HepG2 (cell line): ENCODE measurements around the gene EMILIN1. TPM values are rescaled to one million over a fixed set of nuclear protein-coding genes. Genes with fewer than 3 reads are reported as not detected.

Experiments used
- HMGA1 ChIP-seq: sonication (generic); formaldehyde crosslinking; conservative IDR thresholded peaks from 2 replicates; pipeline ENCODE4 v1.4.0; 2020; ENCODE audit warnings: missing genetic modification reagents
- RFX5 ChIP-seq: IDR thresholded peaks from 2 replicates; pipeline ENCODE4 v1.6.1; 2011; ENCODE audit warnings: low read depth, low read length, improper control_type of control experiment
- ZFP90 ChIP-seq: sonication (generic); formaldehyde crosslinking; IDR thresholded peaks from 2 replicates; pipeline ENCODE4 v1.8.0; 2022; ENCODE audit warnings: missing genetic modification reagents, mild to moderate bottlenecking, inconsistent platforms, borderline replicate concordance
- ZNF20 ChIP-seq: sonication (generic); formaldehyde crosslinking; IDR thresholded peaks from 2 replicates; pipeline ENCODE4 v1.4.0; 2020; ENCODE audit warnings: mild to moderate bottlenecking, moderate library complexity, missing genetic modification reagents
- ZNF230 ChIP-seq: sonication (generic); formaldehyde crosslinking; IDR thresholded peaks from 2 replicates; pipeline ENCODE4 v1.4.0; 2020; ENCODE audit warnings: mild to moderate bottlenecking, missing genetic modification reagents
- polyA plus RNA-seq, 8 experiments: library from polyadenylated mRNA; depleted of rRNA in 3 of 8; stranded (reverse) in 7 of 8; unstranded in 1 of 8; fragments of >200 nt; fragmentation: Illumina TruSeq in 4 of 8; extraction: Trizol in 4 of 8; gene quantifications; 2 replicates each; pipeline versions ENCODE4 v1.2.1 to v1.2.3, GENCODE V29; 2011 to 2016; ENCODE audit warnings: low read depth in 4 of 8, missing spikeins in 1 of 8, mixed read lengths in 1 of 8; ENCODE audit not compliant: insufficient read depth in 1 of 8
- total RNA-seq, 5 experiments: library from RNA; depleted of rRNA; stranded (reverse); fragments of >200 nt; fragmentation: Illumina TruSeq; extraction: Trizol; gene quantifications; 2 replicates each; pipeline ENCODE4 v1.2.3, GENCODE V29; 2016; ENCODE audit warnings: low read depth in 1 of 5
- TF ChIP-seq, protein P1 (sequence below): sonication (generic); formaldehyde crosslinking; IDR thresholded peaks from 2 replicates; pipeline ENCODE4 v1.8.1; 2023; ENCODE audit warnings: missing genetic modification reagents, mild to moderate bottlenecking, borderline replicate concordance
- TF ChIP-seq, protein P2 (sequence below): sonication (generic); formaldehyde crosslinking; IDR thresholded peaks from 2 replicates; pipeline ENCODE4 v1.8.1; 2022; ENCODE audit warnings: low read depth, mild to moderate bottlenecking, missing genetic modification reagents
- TF ChIP-seq, protein P3 (sequence below): sonication (generic); formaldehyde crosslinking; IDR thresholded peaks from 2 replicates; pipeline ENCODE4 v1.4.0; 2020; ENCODE audit warnings: missing genetic modification reagents
- TF ChIP-seq, protein P4 (sequence below): sonication (generic); formaldehyde crosslinking; IDR thresholded peaks from 2 replicates; pipeline ENCODE4 v1.4.0; 2020; ENCODE audit warnings: mild to moderate bottlenecking, missing genetic modification reagents
- TF ChIP-seq, protein P5 (sequence below): sonication (generic); formaldehyde crosslinking; IDR thresholded peaks from 2 replicates; pipeline ENCODE4 v1.9.0; 2022; ENCODE audit warnings: low read depth, missing genetic modification reagents

EMILIN1 gene
- total and polyA plus RNA-seq, 2 of the 13 experiments (the other 11 are each of a cell fraction or from before 2014, with no cell fraction given), result 8.1 to 9.7 TPM

DNA sequence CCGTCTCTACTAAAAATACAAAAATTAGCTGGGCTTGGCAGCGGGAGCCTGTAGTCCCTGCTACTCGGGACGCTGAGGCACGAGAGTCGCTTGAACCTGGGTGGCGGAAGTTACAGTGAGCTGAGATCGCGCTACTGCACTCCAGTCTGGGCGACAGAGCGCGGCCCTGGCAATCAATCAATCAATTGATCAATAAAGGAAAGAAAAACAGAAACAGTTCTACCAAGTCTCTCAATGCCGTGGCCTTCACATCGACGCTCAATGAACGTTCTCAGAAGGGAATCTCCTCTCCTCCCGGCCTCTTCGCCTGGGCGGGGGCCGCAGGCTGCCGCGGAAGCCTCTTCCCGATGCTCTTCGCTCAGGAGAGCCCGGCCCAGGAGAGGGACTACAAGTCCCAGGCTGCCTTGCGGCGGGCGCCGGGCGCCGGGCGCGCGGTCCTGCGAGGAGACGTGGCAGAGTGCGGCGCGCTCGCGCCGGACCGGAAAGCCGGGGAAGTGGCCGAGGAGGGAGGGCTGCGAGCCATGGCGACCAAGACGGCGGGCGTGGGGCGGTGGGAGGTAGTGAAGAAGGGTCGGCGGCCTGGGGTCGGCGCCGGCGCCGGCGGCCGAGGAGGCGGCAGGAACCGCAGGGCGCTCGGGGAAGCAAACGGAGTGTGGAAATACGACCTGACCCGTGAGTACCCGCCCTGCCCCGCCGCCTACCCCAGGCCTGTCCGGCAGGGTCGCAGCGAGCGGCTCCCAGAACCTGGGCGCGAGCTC is 45.7 kb upstream of the EMILIN1 start, which contains the start of gene TMEM214 (continued):
- TF ChIP-seq, protein P1, sequence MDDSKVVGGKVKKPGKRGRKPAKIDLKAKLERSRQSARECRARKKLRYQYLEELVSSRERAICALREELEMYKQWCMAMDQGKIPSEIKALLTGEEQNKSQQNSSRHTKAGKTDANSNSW (CRISPR knock-in tag), result peak; percentile 42; the same call in 1 of the 2 replicates
- TF ChIP-seq RFX5 (0 out of 2 replicates have a peak, but pooled peaks have one; percentile 10), ZNF20 (CRISPR knock-in tag) (peak; percentile 49; the same call in 1 of the 2 replicates), ZFP90 (CRISPR knock-in tag) (peak; percentile 80; the same call in 1 of the 2 replicates), HMGA1 (CRISPR knock-in tag) (no peak), ZNF230 (CRISPR knock-in tag) (peak; percentile 80)
- TF ChIP-seq, protein P2, sequence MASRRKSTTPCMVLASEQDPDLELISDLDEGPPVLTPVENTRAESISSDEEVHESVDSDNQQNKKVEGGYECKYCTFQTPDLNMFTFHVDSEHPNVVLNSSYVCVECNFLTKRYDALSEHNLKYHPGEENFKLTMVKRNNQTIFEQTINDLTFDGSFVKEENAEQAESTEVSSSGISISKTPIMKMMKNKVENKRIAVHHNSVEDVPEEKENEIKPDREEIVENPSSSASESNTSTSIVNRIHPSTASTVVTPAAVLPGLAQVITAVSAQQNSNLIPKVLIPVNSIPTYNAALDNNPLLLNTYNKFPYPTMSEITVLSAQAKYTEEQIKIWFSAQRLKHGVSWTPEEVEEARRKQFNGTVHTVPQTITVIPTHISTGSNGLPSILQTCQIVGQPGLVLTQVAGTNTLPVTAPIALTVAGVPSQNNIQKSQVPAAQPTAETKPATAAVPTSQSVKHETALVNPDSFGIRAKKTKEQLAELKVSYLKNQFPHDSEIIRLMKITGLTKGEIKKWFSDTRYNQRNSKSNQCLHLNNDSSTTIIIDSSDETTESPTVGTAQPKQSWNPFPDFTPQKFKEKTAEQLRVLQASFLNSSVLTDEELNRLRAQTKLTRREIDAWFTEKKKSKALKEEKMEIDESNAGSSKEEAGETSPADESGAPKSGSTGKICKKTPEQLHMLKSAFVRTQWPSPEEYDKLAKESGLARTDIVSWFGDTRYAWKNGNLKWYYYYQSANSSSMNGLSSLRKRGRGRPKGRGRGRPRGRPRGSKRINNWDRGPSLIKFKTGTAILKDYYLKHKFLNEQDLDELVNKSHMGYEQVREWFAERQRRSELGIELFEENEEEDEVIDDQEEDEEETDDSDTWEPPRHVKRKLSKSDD (CRISPR knock-in tag), result peak; percentile 80; the same call in 1 of the 2 replicates
- TF ChIP-seq, protein P3, sequence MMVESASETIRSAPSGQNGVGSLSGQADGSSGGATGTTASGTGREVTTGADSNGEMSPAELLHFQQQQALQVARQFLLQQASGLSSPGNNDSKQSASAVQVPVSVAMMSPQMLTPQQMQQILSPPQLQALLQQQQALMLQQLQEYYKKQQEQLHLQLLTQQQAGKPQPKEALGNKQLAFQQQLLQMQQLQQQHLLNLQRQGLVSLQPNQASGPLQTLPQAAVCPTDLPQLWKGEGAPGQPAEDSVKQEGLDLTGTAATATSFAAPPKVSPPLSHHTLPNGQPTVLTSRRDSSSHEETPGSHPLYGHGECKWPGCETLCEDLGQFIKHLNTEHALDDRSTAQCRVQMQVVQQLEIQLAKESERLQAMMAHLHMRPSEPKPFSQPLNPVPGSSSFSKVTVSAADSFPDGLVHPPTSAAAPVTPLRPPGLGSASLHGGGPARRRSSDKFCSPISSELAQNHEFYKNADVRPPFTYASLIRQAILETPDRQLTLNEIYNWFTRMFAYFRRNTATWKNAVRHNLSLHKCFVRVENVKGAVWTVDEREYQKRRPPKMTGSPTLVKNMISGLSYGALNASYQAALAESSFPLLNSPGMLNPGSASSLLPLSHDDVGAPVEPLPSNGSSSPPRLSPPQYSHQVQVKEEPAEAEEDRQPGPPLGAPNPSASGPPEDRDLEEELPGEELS, result 0 out of 2 replicates have a peak, but pooled peaks have one; percentile 39
- TF ChIP-seq, protein P4, sequence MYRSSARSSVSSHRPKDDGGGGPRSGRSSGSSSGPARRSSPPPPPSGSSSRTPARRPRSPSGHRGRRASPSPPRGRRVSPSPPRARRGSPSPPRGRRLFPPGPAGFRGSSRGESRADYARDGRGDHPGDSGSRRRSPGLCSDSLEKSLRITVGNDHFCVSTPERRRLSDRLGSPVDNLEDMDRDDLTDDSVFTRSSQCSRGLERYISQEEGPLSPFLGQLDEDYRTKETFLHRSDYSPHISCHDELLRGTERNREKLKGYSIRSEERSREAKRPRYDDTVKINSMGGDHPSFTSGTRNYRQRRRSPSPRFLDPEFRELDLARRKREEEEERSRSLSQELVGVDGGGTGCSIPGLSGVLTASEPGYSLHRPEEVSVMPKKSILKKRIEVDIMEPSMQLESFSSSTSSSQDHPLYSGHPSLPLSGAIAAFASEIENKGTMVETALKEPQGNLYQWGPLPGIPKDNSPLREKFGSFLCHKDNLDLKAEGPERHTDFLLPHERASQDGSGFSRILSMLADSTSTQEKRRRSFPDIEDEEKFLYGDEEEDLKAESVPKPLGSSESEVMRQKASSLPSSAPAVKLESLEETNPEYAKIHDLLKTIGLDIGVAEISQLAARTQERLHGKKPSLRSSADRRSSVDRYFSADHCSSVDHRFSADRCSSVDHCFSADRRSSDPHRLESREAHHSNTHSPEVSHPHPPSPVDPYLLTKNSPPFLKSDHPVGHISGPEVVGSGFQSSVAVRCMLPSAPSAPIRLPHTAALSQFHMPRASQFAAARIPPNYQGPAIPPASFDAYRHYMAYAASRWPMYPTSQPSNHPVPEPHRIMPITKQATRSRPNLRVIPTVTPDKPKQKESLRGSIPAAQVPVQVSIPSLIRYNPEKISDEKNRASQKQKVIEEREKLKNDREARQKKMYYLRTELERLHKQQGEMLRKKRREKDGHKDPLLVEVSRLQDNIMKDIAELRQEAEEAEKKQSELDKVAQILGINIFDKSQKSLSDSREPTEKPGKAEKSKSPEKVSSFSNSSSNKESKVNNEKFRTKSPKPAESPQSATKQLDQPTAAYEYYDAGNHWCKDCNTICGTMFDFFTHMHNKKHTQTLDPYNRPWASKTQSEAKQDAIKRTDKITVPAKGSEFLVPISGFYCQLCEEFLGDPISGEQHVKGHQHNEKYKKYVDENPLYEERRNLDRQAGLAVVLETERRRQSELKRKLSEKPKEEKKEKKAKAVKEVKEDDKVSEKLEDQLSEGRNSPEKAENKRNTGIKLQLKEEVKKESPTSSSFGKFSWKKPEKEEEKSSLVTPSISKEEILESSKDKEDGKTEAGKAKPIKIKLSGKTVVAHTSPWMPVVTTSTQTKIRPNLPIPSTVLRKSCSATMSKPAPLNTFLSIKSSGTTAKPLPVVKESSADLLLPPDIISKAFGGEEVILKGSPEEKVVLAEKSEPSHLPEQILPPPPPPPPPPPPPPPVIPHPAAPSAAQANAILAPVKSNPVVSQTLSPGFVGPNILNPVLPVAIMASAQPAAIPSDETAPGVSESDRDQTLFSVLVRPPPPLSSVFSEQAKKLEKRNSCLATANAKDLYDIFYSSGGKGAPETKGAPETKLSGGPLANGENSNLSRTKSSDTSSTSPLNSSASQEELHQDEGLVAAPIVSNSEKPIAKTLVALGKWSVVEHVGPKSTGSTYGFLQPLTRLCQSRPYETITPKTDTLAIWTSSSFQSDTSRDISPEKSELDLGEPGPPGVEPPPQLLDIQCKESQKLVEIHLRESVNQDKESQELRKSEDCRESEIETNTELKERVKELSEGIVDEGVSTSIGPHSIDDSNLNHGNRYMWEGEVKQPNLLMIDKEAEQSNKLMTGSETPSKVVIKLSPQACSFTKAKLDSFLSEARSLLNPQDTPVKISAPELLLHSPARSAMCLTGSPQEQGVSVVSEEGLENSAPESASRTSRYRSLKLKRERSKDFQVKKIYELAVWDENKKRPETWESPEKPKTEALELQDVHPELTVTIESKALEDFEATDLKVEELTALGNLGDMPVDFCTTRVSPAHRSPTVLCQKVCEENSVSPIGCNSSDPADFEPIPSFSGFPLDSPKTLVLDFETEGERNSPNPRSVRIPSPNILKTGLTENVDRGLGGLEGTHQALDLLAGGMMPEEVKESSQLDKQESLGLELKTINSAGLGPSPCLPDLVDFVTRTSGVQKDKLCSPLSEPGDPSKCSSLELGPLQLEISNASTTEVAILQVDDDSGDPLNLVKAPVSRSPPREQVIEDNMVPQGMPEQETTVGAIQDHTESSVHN (CRISPR knock-in tag), result peak; percentile 76; the same call in 1 of the 2 replicates
- TF ChIP-seq, protein P5, sequence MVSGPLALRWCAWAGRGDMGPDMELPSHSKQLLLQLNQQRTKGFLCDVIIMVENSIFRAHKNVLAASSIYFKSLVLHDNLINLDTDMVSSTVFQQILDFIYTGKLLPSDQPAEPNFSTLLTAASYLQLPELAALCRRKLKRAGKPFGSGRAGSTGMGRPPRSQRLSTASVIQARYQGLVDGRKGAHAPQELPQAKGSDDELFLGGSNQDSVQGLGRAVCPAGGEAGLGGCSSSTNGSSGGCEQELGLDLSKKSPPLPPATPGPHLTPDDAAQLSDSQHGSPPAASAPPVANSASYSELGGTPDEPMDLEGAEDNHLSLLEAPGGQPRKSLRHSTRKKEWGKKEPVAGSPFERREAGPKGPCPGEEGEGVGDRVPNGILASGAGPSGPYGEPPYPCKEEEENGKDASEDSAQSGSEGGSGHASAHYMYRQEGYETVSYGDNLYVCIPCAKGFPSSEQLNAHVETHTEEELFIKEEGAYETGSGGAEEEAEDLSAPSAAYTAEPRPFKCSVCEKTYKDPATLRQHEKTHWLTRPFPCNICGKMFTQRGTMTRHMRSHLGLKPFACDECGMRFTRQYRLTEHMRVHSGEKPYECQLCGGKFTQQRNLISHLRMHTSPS (CRISPR knock-in tag), result no peak
